ENCODE results near the gene MRE11.

GRCh38 chr11:94396282-94396681, 97.4 kb downstream of the MRE11 start:
- TF ChIP-seq MAFK (IDR thresholded peaks at IDR 0.05; ENCODE audit: partially characterized antibody) (no peak), CTCF (IDR thresholded peaks at IDR 0.05) (no peak), BHLHE40 (IDR thresholded peaks at IDR 0.05; ENCODE audit: low read depth, low read length) (no peak), POLR2A (IDR thresholded peaks at IDR 0.05; ENCODE audit: low read length) (no peak), SMC3 (IDR thresholded peaks at IDR 0.05) (no peak), MAZ (IDR thresholded peaks at IDR 0.05; ENCODE audit: borderline replicate concordance, low read depth, low read length) (no peak)
- TF ChIP-seq, protein P1, sequence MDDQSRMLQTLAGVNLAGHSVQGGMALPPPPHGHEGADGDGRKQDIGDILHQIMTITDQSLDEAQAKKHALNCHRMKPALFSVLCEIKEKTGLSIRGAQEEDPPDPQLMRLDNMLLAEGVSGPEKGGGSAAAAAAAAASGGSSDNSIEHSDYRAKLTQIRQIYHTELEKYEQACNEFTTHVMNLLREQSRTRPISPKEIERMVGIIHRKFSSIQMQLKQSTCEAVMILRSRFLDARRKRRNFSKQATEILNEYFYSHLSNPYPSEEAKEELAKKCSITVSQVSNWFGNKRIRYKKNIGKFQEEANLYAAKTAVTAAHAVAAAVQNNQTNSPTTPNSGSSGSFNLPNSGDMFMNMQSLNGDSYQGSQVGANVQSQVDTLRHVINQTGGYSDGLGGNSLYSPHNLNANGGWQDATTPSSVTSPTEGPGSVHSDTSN (IDR thresholded peaks at IDR 0.05): no peak

Measured in A549 (cell line).